ENCODE measurements around the gene LRRC27.

DNA sequence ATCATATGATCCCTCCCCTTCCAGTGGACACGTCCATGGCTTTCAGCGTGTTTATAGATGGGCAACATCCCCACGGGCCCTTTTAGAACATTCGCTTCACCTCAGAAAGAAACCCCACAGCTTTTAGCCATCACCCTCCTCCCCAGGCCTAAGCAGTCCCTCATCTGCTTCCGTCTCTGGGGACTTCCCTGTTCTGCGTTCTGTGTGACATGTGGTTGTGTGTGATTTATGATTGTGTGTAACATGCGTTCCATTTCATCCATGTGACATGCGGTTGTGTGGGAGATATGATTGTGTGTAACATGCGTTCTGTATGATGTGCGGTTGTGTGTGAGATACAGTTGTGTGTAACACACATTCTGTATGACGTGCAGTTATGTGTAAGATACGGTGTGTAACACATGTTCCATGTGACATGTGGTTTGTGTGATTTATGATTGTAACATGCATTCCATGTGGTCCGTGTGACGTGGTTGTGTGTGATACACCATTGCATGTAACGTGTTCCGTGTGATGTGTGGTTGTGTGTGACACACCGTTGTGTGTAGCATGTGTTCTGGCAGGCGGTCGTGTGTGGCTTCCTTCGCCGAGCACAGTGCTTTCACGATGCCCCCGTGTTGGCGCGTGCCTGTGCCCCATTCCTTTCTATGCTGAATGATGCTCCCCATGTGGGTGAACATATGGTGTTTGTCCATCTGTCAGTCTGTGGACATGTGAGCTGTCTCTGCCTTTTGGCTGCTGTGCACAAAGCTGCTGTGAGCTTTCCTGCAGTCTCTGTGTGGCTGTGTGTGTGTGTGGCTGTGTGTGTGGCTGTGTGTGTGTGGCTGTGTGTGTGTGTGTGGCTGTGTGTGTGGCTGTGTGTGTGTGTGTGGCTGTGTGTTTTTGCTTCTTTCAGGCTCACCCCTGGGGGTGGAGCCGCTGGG, 91.2 kb downstream of the LRRC27 start:
- TF ChIP-seq, protein P1, sequence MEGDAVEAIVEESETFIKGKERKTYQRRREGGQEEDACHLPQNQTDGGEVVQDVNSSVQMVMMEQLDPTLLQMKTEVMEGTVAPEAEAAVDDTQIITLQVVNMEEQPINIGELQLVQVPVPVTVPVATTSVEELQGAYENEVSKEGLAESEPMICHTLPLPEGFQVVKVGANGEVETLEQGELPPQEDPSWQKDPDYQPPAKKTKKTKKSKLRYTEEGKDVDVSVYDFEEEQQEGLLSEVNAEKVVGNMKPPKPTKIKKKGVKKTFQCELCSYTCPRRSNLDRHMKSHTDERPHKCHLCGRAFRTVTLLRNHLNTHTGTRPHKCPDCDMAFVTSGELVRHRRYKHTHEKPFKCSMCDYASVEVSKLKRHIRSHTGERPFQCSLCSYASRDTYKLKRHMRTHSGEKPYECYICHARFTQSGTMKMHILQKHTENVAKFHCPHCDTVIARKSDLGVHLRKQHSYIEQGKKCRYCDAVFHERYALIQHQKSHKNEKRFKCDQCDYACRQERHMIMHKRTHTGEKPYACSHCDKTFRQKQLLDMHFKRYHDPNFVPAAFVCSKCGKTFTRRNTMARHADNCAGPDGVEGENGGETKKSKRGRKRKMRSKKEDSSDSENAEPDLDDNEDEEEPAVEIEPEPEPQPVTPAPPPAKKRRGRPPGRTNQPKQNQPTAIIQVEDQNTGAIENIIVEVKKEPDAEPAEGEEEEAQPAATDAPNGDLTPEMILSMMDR (IDR thresholded peaks at IDR 0.05) = no peak
- TF ChIP-seq POLR2A (IDR thresholded peaks at IDR 0.05) = no peak

Data from Peyer's patch (tissue), 4 donors.